GM12878 (cell line): ENCODE results near the gene TPCN1. TPM values are rescaled to one million over a fixed set of nuclear protein-coding genes. Genes with fewer than 3 reads are reported as not detected.

ENCODE experiments used
- ATAC-seq: fragments of 200-7000 bp; cut with Tn5 transposase; 3 replicates; pipeline ENCODE4 v1.9.1; 2020; ENCODE audit warnings: mild to moderate bottlenecking, moderate library complexity
- BruUV-seq: library from RNA; stranded (reverse); fragments of 400-500 nt; replicated peaks from 2 replicates; lab custom pipeline; 2021; lab: Mats Ljungman, UMichigan
- CTCF ChIA-PET: fragments of 300-600 bp; sonication (Branson Sonifier 250); formaldehyde crosslinking; extraction: SDS; loops from one replicate; lab custom pipeline; 2021; ENCODE audit warnings: inconsistent platforms; lab: Yijun Ruan, JAX
- POLR2A ChIA-PET: fragments of 350-600 bp; formaldehyde crosslinking; extraction: SDS; loops from one replicate; lab custom pipeline; 2021; ENCODE audit warnings: inconsistent platforms; lab: Charles Lee
- RAD21 ChIA-PET: fragments of 300-600 bp; sonication (Branson Sonifier 250); formaldehyde crosslinking; loops from one replicate; lab custom pipeline; 2023; ENCODE audit warnings: antibody characterized with exemption; ENCODE audit not compliant: unreplicated experiment; lab: Charles Lee
- SMC1A ChIA-PET: fragments of 300-600 bp; sonication (Branson Sonifier 250); formaldehyde crosslinking; loops from one replicate; lab custom pipeline; 2023; ENCODE audit not compliant: unreplicated experiment, uncharacterized antibody; lab: Charles Lee
- DNase-seq: peaks from one replicate; pipeline ENCODE4 v3.0.0-alpha.2; 2011; ENCODE audit warnings: low read depth, low spot score
- FAIRE-seq: peaks from 3 replicates; lab custom pipeline; 2011; peaks lifted over from hg19 to GRCh38; lab: Jason Lieb, UNC
- H2AFZ ChIP-seq: 2 replicates; pipeline ENCODE4 v1.6.0; 2011; ENCODE audit warnings: low read depth, low read length, control low read depth; ENCODE audit not compliant: control insufficient read depth
- H3K27ac ChIP-seq: 2 replicates; pipeline ENCODE4 v1.5.1; 2011; ENCODE audit warnings: control low read depth; ENCODE audit not compliant: control insufficient read depth, insufficient read depth
- H3K27me3 ChIP-seq, 2 experiments: replicated peaks in 1 of 2; 2 replicates each; pipeline versions ENCODE4 v1.6.0 to v1.6.1; 2011; ENCODE audit warnings: low read length in 1 of 2; ENCODE audit not compliant: control insufficient read depth in 2 of 2, insufficient read depth in 2 of 2
- H3K36me3 ChIP-seq, 2 experiments: 2 replicates each; pipeline ENCODE4 v1.5.1; 2011; ENCODE audit warnings: low read length in 1 of 2; ENCODE audit not compliant: control insufficient read depth in 2 of 2, insufficient read depth in 2 of 2
- H3K4me1 ChIP-seq: 2 replicates; pipeline ENCODE4 v1.6.1; 2011; ENCODE audit warnings: mild to moderate bottlenecking, low read length, moderate library complexity, mixed read lengths; ENCODE audit not compliant: control insufficient read depth, insufficient read depth
- H3K4me2 ChIP-seq: 2 replicates; pipeline ENCODE4 v1.6.0; 2011; ENCODE audit warnings: control low read depth; ENCODE audit not compliant: control insufficient read depth, insufficient read depth
- H3K4me3 ChIP-seq: fragments of 200-600 bp; sonication (generic); 2 replicates; pipeline ENCODE4 v1.5.1; 2016
- H3K79me2 ChIP-seq: 2 replicates; pipeline ENCODE4 v1.6.0; 2011; ENCODE audit warnings: low read length; ENCODE audit not compliant: control insufficient read depth, insufficient read depth
- H3K9ac ChIP-seq: 2 replicates; pipeline ENCODE4 v1.8.0; 2011; ENCODE audit warnings: low read length, control low read depth, mixed read lengths; ENCODE audit not compliant: control insufficient read depth, insufficient read depth
- H3K9me3 ChIP-seq: replicated peaks from 3 replicates; pipeline ENCODE4 v1.5.1; 2011; ENCODE audit warnings: mild to moderate bottlenecking, low read length; ENCODE audit not compliant: control insufficient read depth, insufficient read depth
- H4K20me1 ChIP-seq: 2 replicates; pipeline ENCODE4 v1.6.0; 2011; ENCODE audit not compliant: control insufficient read depth, insufficient read depth
- EGR1 ChIP-seq, 2 experiments: IDR thresholded peaks; 1 replicate in 1 of 2; 2 replicates in 1 of 2; pipeline ENCODE4 v1.6.1; 2011 to 2012; ENCODE audit warnings: low read depth in 2 of 2, low read length in 2 of 2, borderline replicate concordance in 1 of 2, mild to moderate bottlenecking in 1 of 2, moderate library complexity in 1 of 2
- GATAD2B ChIP-seq: fragments of 450-650 bp; conservative IDR thresholded peaks from 2 replicates; pipeline ENCODE4 v1.6.1; 2017; ENCODE audit warnings: low read depth, mild to moderate bottlenecking, moderate library complexity
- KDM1A ChIP-seq: fragments of 200-600 bp; sonication (generic); IDR thresholded peaks from 2 replicates; pipeline ENCODE4 v1.6.1; 2016; ENCODE audit warnings: borderline replicate concordance
- RELB ChIP-seq: fragments of 450-650 bp; IDR thresholded peaks from 2 replicates; pipeline ENCODE4 v1.6.1; 2017; ENCODE audit warnings: low read depth, mild to moderate bottlenecking, moderate library complexity
- SRF ChIP-seq, 2 experiments: IDR thresholded peaks; 2 replicates each; pipeline ENCODE4 v1.6.1; 2011; ENCODE audit warnings: low read depth in 2 of 2, low read length in 2 of 2, mild to moderate bottlenecking in 1 of 2, moderate library complexity in 1 of 2
- TARDBP ChIP-seq: IDR thresholded peaks from 2 replicates; pipeline ENCODE4 v1.6.1; 2016; ENCODE audit warnings: borderline replicate concordance
- YY1 ChIP-seq: IDR thresholded peaks from 2 replicates; pipeline ENCODE4 v1.6.1; 2011; ENCODE audit warnings: low read depth, mild to moderate bottlenecking, low read length
- ZBTB40 ChIP-seq: fragments of 450-650 bp; IDR thresholded peaks from 2 replicates; pipeline ENCODE4 v1.6.1; 2016; ENCODE audit warnings: mild to moderate bottlenecking, moderate library complexity, borderline replicate concordance
- ZNF274 ChIP-seq: IDR thresholded peaks from one replicate; pipeline ENCODE4 v1.8.0; 2011; ENCODE audit not compliant: insufficient read length, insufficient read depth
- ZSCAN29 ChIP-seq: fragments of 450-650 bp; IDR thresholded peaks from 2 replicates; pipeline ENCODE4 v1.6.1; 2017; ENCODE audit warnings: mild to moderate bottlenecking, moderate library complexity
- whole genome bisulfite sequencing: methylation state at CpG from one replicate; pipeline ENCODE4 v1.1.6; 2016; ENCODE audit warnings: low lambda C conversion rate; ENCODE audit not compliant: insufficient replicate concordance, insufficient coverage; ENCODE audit errors: missing lambda C conversion rate; 5-methylcytosine and 5-hydroxymethylcytosine counted together
- in situ Hi-C: fragments of 300-500 bp; cut with MboI; formaldehyde crosslinking; loops from 9 replicates; pipeline ENCODE4 v1.14.3; 2018; ENCODE audit warnings: mixed read lengths
- intact Hi-C: fragments of 100-400 bp; cut with micrococcal nuclease; formaldehyde crosslinking; loops from one replicate; pipeline ENCODE4 v1.14.2; 2022; ENCODE audit not compliant: unreplicated experiment
- polyA plus RNA-seq, 11 experiments: library from polyadenylated mRNA; depleted of rRNA in 4 of 11; unstranded in 6 of 11; stranded (reverse) in 5 of 11; fragments of >200 nt; fragmentation: Nextera tagmentation in 4 of 11; fragmentation: Illumina TruSeq in 1 of 11; extraction: Ambion mirVana in 4 of 11; extraction: Trizol in 1 of 11; gene quantifications; 1 replicate in 1 of 11; 2 replicates in 10 of 11; pipeline versions ENCODE4 v1.2.1 to v1.2.3, GENCODE V29; 2011 to 2016; ENCODE audit warnings: inconsistent platforms in 2 of 11, missing spikeins in 2 of 11, low read depth in 1 of 11
- total RNA-seq, 4 experiments: library from RNA; depleted of rRNA in 3 of 4; stranded (reverse); fragments of >200 nt in 3 of 4; fragmentation: Illumina TruSeq in 1 of 4; extraction: Trizol in 1 of 4; gene quantifications; 2 replicates each; pipeline versions ENCODE4 v1.2.1 to v1.2.3, GENCODE V29; 2013 to 2021

The TPCN1 gene
- total and polyA plus RNA-seq, 10 of the 15 experiments (the other 5 are each of a cell fraction or from before 2014, with no cell fraction given) = 0.79 to 30.9 (median 19.4) TPM

GRCh38 chr12:113253532-113254285 lies 32.4 kb downstream of the TPCN1 start:
- Histone ChIP-seq H3K79me2 (no peaks in the 10 kb centered on the region), H2AFZ (no peak overlapping the region), H3K4me1 (no peaks in the 10 kb centered on the region), H3K27me3 (no peaks in the 10 kb centered on the region), H3K4me3 (no peak overlapping the region), H4K20me1 (no peaks in the 10 kb centered on the region), H3K27ac (no peak overlapping the region), H3K9ac (no peak overlapping the region), H3K9me3 (peaks cover 5% of the 10 kb centered on the region), H3K4me2 (no peak overlapping the region), H3K36me3 (peaks cover 4 to 5% of the 10 kb centered on the region in 2 experiments; a peak in 3 of 4 replicates)
- ChIA-PET CTCF (interaction anchor here (0.7 to 1.5 kb wide), 3 partner anchors 9 to 57 kb away, joined by 3 to 6 read pairs (median 3); no protein-coding TSS in a partner anchor), SMC1A (interaction anchor here (0.7 to 2.1 kb wide), 4 partner anchors 14 to 66 kb away, joined by 3 to 7 read pairs (median 3); no protein-coding TSS in a partner anchor), POLR2A (no interaction called here), RAD21 (no interaction called here)
- DNase-seq (no peak), ATAC-seq (no peak), FAIRE-seq (no peak)
- 86% methylated on average over 5 of the region's 5 CpGs for WGBS
- intact Hi-C loops (no loop called here), in situ Hi-C loops (no loop called here)
- BruUV-seq = no TSS peak
- TF ChIP-seq GATAD2B (no peak), ZNF274 (no peak), YY1 (0 out of 2 replicates have a peak, but pooled peaks have one; percentile 43)

- no peak overlapping the region for H2AFZ ChIP-seq
- ChIA-PET RAD21 (no interaction called here), SMC1A (interaction anchor here (0.9 to 2.1 kb wide), 2 partner anchors 17 to 67 kb away, joined by 3 to 7 read pairs; no protein-coding TSS in a partner anchor), POLR2A (no interaction called here), CTCF (interaction anchor here (0.7 to 1.5 kb wide), 3 partner anchors 9 to 29 kb away, joined by 3 to 6 read pairs (median 5); no protein-coding TSS in a partner anchor)
- H3K9ac ChIP-seq = no peak overlapping the region
- no peaks in the 10 kb centered on the region for H3K4me1 ChIP-seq
- TSS peak; percentile 13 for BruUV-seq
- H3K4me2 ChIP-seq = no peak overlapping the region
- peaks cover 5% of the 10 kb centered on the region for H3K9me3 ChIP-seq
- no peak overlapping the region for H3K4me3 ChIP-seq
- no peak for FAIRE-seq
- no peak overlapping the region for H3K27ac ChIP-seq
- 95% methylated on average over 4 of the region's 4 CpGs for WGBS
- intact Hi-C loops = no loop called here
- no peak for DNase-seq
- ATAC-seq = no peak
- peaks cover 4 to 5% of the 10 kb centered on the region in 2 experiments; a peak in 3 of 4 replicates for H3K36me3 ChIP-seq
- no peaks in the 10 kb centered on the region for H4K20me1 ChIP-seq
- no peaks in the 10 kb centered on the region for H3K27me3 ChIP-seq
- H3K79me2 ChIP-seq = no peaks in the 10 kb centered on the region
- in situ Hi-C loops = no loop called here
- TF ChIP-seq ZSCAN29 (no peak), ZBTB40 (no peak), KDM1A (no peak), EGR1 (IDR thresholded peaks at IDR 0.05; ENCODE audit: borderline replicate concordance in 1 of 2, low read depth in 2 of 2, low read length in 2 of 2) (no peak), SRF (IDR thresholded peaks at IDR 0.05; ENCODE audit: low read depth in 2 of 2, low read length in 2 of 2) (no peak), TARDBP (no peak), RELB (no peak)
Measured at GRCh38 chr12:113254298-113254697, 33.0 kb downstream of the TPCN1 start.
